Right kidney (tissue), 1 donor: ENCODE results near the gene CCT7.

ENCODE experiments used
- DNase-seq: peaks from one replicate; pipeline ENCODE4 v3.0.0-alpha.2; 2016

CCT7 gene

GRCh38 chr2:73293534-73294171 lies 59.5 kb downstream of the CCT7 start, which contains the start of gene EGR4:
Gene EGR4, minus strand, starts transcription at chr2:73293548. Its CDS starts 231 bp downstream, at chr2:73293317.
- DNase-seq = peak; percentile 47

- DNase-seq = no peak
Measured at GRCh38 chr2:73294239-73294638, 60.1 kb downstream of the CCT7 start.

- no peak for DNase-seq
Measured at GRCh38 chr2:73295751-73296400, 61.8 kb downstream of the CCT7 start.

- DNase-seq = no peak
Measured at GRCh38 chr2:73297151-73297559, 63.0 kb downstream of the CCT7 start.

GRCh38 chr2:73297586-73297985 lies 63.5 kb downstream of the CCT7 start:
- no peak for DNase-seq

- DNase-seq = no peak
Measured at GRCh38 chr2:73300926-73301325, 66.8 kb downstream of the CCT7 start.

GRCh38 chr2:73301636-73302035 lies 67.5 kb downstream of the CCT7 start:
- no peak for DNase-seq
